Measurements from ENCODE around the gene ACTR6.

The ACTR6 gene

GRCh38 chr12:100200463-100201181, at the start of gene ACTR6:
Gene ACTR6 (plus strand): TSS chr12:100200815. CDS start chr12:100200852, 37 bp downstream.
- no peak for TF ChIP-seq CSDC2 (CRISPR knock-in tag; IDR thresholded peaks at IDR 0.05)
- TF ChIP-seq GLIS3 (CRISPR knock-in tag; IDR thresholded peaks at IDR 0.05) = no peak
- no peak for TF ChIP-seq TOX (CRISPR knock-in tag; IDR thresholded peaks at IDR 0.05; ENCODE audit: borderline replicate concordance)
- no peak for TF ChIP-seq OSR1 (CRISPR knock-in tag; IDR thresholded peaks at IDR 0.05)
- TF ChIP-seq POU6F1 (CRISPR knock-in tag; IDR thresholded peaks at IDR 0.05; ENCODE audit: borderline replicate concordance, low read depth) = no peak
- no peak for TF ChIP-seq TSHZ2 (CRISPR knock-in tag; IDR thresholded peaks at IDR 0.05)
- no peak for TF ChIP-seq ZNF70 (CRISPR knock-in tag; IDR thresholded peaks at IDR 0.05)
- no peak for TF ChIP-seq RARB (CRISPR knock-in tag; IDR thresholded peaks at IDR 0.05)
- TF ChIP-seq ZFP30 (CRISPR knock-in tag; IDR thresholded peaks at IDR 0.05) = no peak
- TF ChIP-seq ISL1 (CRISPR knock-in tag; IDR thresholded peaks at IDR 0.05) = no peak
- no peak for TF ChIP-seq ARNTL (CRISPR knock-in tag; IDR thresholded peaks at IDR 0.05; ENCODE audit: borderline replicate concordance, low read depth)
- no peak for TF ChIP-seq CSRNP3 (CRISPR knock-in tag; IDR thresholded peaks at IDR 0.05)
- ATAC-seq = peak; percentile 93

- no peak for ATAC-seq
- no peak for TF ChIP-seq TSHZ2 (CRISPR knock-in tag; IDR thresholded peaks at IDR 0.05)
- no peak for TF ChIP-seq OSR1 (CRISPR knock-in tag; IDR thresholded peaks at IDR 0.05)
- no peak for TF ChIP-seq GLIS3 (CRISPR knock-in tag; IDR thresholded peaks at IDR 0.05)
- TF ChIP-seq SNAI2 (CRISPR knock-in tag; IDR thresholded peaks at IDR 0.05) = no peak
- TF ChIP-seq BACH2 (CRISPR knock-in tag; IDR thresholded peaks at IDR 0.05; ENCODE audit: borderline replicate concordance) = no peak
- no peak for TF ChIP-seq TOX (CRISPR knock-in tag; IDR thresholded peaks at IDR 0.05; ENCODE audit: borderline replicate concordance)
- TF ChIP-seq ZNF565 (CRISPR knock-in tag; conservative IDR thresholded peaks at IDR 0.05; ENCODE audit: low read depth) = no peak
- no peak for TF ChIP-seq ARNTL (CRISPR knock-in tag; IDR thresholded peaks at IDR 0.05; ENCODE audit: borderline replicate concordance, low read depth)
Observed at GRCh38 chr12:100151769-100152168, 48.8 kb upstream of the ACTR6 start.

- TF ChIP-seq OSR1 (CRISPR knock-in tag; IDR thresholded peaks at IDR 0.05) (no peak), GLIS3 (CRISPR knock-in tag; IDR thresholded peaks at IDR 0.05) (no peak), TCF4 (CRISPR knock-in tag; IDR thresholded peaks at IDR 0.05; ENCODE audit: borderline replicate concordance) (no peak), ZNF8 (CRISPR knock-in tag; IDR thresholded peaks at IDR 0.05) (no peak), BACH2 (CRISPR knock-in tag; IDR thresholded peaks at IDR 0.05; ENCODE audit: borderline replicate concordance) (no peak), ESRRG (CRISPR knock-in tag; IDR thresholded peaks at IDR 0.05) (no peak), PATZ1 (CRISPR knock-in tag; IDR thresholded peaks at IDR 0.05; ENCODE audit: borderline replicate concordance) (no peak), ZNF565 (CRISPR knock-in tag; conservative IDR thresholded peaks at IDR 0.05; ENCODE audit: low read depth) (no peak), POU6F1 (CRISPR knock-in tag; IDR thresholded peaks at IDR 0.05; ENCODE audit: borderline replicate concordance, low read depth) (no peak), ZFP30 (CRISPR knock-in tag; IDR thresholded peaks at IDR 0.05) (no peak), CSRNP3 (CRISPR knock-in tag; IDR thresholded peaks at IDR 0.05) (no peak), ZNF70 (CRISPR knock-in tag; IDR thresholded peaks at IDR 0.05) (no peak), PPARA (CRISPR knock-in tag; IDR thresholded peaks at IDR 0.05; ENCODE audit: borderline replicate concordance) (no peak)
- no peak for ATAC-seq
Observed at GRCh38 chr12:100153131-100153530, 47.5 kb upstream of the ACTR6 start.
